ENCODE data around the gene HSD17B11.
"Not testable (repeated sequence)": the region's sequence is repeated elsewhere in the genome, so short reads cannot be mapped to it uniquely, and the experiment has no call there.

Gene HSD17B11

GRCh38 chr4:87299898-87300297, 91.1 kb downstream of the HSD17B11 start:
- DNase-seq = no peak

DNA sequence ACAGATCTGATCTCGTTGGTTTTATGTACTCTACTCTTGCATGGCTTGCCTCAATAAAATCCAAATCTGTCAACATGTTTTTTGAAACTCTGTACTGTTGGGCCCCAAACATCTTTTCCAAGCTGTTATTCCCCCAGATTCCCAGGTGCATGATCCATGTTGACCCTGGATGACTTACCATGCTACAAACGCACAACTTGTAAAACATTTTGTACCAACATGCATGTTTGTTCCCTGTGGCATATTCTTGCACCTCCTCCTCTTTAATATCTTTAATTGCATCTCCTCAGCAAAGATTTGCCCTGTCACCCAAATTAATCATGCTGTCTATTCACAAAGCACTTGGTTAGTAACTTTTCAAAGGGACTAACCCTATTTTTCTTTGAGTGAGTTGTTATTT, 92.6 kb downstream of the HSD17B11 start:
- DNase-seq = no peak

DNA sequence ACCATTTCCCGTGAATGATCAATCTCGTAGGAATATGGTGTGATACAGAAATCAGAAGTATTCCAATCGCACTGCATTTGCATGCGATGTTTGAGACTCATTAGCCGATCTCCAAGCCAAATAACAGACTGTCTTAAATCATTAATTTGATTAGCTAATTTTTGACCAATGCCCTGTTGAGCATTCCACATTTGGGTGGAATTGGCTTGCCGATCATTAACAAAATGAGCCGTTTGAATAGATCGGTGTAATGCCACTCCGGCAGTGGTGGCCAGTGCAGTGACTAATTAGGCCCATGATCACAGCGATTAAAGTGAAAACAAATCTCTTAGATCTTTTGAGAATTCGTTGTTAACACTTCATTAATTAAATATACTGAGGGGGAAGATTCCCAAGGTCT, 96.1 kb downstream of the HSD17B11 start:
- not testable (repeated sequence) for DNase-seq

GRCh38 chr4:87293889-87294288, 97.1 kb downstream of the HSD17B11 start:
- DNase-seq = not testable (repeated sequence)

- no peak for DNase-seq
Observed at GRCh38 chr4:87286970-87287369, 104.0 kb downstream of the HSD17B11 start.
